Heart left ventricle (tissue), 13 donors: ENCODE measurements around the gene GALK1.

Experiments
- POLR2A ChIP-seq, 2 donors: fragments of 450-650 bp; IDR thresholded peaks; one replicate each; pipeline ENCODE4 v1.6.1; 2017; ENCODE audit warnings: antibody characterized with exemption in 2 of 2, mild to moderate bottlenecking in 2 of 2, moderate library complexity in 2 of 2
- TF ChIP-seq, protein P1 (sequence below), 12 donors: fragments of 200-600 bp; sonication (generic) in 4 of 12; IDR thresholded peaks; one replicate each; pipeline versions ENCODE4 v1.5.0 to v1.8.0; 2018 to 2022; ENCODE audit warnings: antibody characterized with exemption in 12 of 12, mild to moderate bottlenecking in 5 of 12
- donor health status: ischemic (EF 13 %, LVEDD 7.1; RV severe dilation, severe dysfunction).
- donor health status: DM: no; HTN: yes; CAD: no.
- donor health status: DM: no; HTN: no; CAD: no.
- donor health status: ischemic (EF 25% LVEDD 6.9; RV normal size, moderate dysfunction).
- donor health status: ischemic (EF 25% LVEDD 5.7; RV mildly dilated, moderate dysfunction).
- donor health status: ischemic (EF 35%, LVEDD 5.7; RV mildly dilated, moderate dysfunction).
- donor health status: nonischemic (EF 11% LVEDD 7.7; RV severe dilation, severe dysfunction).
- donor health status: DM: yes; HTN: yes; CAD: no.
- donor health status: PGD.
- donor health status: ischemic (EF 29% LVEDD 5.4; RV normal size, mild dysfunction).
- donor health status: nonischemic (EF 23%, LVEDD 6.1; RV moderate dilation, normal function).

DNA sequence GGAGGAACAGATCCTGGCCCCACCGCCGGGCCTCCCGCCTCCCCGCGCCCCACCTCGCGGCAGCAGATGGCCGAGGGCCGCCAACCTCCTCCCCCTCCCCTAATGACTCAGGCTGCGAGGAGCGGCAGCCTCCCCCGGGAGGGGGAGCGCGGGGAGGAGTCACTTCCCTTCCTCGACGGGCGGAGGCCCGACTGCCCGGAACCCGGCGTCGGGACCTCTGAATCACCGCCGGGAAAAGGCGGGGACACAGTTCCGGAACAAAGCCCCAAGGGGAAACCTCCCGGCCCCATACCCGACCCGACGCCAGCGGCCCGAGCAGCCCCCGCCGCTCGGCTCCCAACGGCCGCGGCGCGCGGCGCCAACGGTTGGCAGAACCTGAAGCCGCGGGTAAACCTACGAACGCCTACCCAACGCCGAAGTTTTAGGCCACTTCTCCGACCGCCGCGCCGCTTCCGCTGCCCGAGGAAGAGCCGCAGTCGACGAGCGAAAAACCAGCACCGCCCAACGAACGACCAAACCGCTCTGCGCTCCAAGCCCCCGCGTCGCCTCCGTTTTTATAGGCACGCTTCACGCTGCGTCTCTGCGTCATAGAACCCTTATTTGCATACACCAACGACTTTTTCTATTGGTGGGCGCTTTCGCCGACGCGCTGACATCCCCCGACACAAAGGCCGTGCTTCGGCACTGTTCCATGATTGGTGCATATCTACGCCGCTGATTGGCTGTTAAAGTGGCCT lies 14.4 kb upstream of the GALK1 start:
- TF ChIP-seq, protein P1, sequence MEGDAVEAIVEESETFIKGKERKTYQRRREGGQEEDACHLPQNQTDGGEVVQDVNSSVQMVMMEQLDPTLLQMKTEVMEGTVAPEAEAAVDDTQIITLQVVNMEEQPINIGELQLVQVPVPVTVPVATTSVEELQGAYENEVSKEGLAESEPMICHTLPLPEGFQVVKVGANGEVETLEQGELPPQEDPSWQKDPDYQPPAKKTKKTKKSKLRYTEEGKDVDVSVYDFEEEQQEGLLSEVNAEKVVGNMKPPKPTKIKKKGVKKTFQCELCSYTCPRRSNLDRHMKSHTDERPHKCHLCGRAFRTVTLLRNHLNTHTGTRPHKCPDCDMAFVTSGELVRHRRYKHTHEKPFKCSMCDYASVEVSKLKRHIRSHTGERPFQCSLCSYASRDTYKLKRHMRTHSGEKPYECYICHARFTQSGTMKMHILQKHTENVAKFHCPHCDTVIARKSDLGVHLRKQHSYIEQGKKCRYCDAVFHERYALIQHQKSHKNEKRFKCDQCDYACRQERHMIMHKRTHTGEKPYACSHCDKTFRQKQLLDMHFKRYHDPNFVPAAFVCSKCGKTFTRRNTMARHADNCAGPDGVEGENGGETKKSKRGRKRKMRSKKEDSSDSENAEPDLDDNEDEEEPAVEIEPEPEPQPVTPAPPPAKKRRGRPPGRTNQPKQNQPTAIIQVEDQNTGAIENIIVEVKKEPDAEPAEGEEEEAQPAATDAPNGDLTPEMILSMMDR (IDR thresholded peaks at IDR 0.05) = peak in 3 of 12 donors; percentile 11 to 26 (median 16)
- TF ChIP-seq POLR2A (IDR thresholded peaks at IDR 0.05) = peak; percentile 100
